ENCODE results near the gene WIPF2. TPM values are rescaled to one million over a fixed set of nuclear protein-coding genes. Genes with fewer than 3 reads are reported as not detected.

The WIPF2 gene
- total RNA-seq, 1 donor from 2014 or later: 32.2 TPM

DNA sequence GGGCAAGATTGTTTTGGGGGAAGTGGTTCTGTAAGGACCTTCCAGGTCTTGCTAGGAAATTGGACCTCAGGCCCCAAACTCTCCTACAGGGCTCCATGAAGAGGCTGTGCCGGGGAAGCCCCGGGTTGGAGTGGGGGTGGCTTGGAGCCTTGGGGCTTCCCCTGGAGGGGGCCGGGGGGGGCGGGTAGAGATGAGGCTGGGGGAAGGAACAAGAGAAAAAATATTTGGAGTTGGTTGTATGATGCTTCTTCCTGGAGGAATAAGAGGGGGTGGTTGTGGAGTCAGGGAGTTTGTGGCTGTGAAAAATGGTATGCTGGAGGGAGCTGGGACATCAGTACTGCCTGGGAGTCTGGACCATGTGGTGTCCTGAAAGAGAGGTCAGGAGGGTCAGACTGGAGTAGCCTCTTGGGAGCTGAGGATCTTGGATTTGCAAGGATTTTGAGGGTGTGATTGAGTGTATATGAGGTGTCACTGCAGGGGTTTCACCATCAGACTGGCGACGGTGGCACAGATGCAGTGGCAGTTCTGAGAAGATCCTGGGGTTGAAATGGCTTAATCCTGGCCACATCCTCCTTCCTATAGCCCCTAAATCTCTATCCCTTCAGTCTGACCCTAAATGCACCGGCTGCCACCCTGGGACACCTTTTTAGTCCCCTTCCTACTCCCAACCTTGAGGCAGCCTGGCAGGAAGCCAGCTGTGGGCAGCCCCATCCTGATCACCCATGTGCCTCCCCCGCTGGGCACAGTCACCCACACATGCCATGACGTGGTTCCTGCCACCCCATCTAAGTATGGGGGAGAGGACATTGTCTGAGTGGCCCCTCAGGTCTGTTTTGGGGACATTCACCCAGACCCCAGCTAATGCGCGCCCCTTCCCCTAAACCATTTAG is 100.8 kb downstream of the WIPF2 start:
- H3K36me3 Mint-ChIP-seq (ENCODE audit: low read depth, unreplicated experiment): no peaks in the 10 kb centered on the region
- H3K27ac Mint-ChIP-seq (ENCODE audit: unreplicated experiment): peak overlapping the region; percentile 84
- no peak for DNase-seq (ENCODE audit: low spot score)
- H3K4me1 Mint-ChIP-seq (ENCODE audit: unreplicated experiment): peaks cover 78% of the 10 kb centered on the region
- H3K9me3 Mint-ChIP-seq (ENCODE audit: unreplicated experiment): no peaks in the 10 kb centered on the region
- peaks cover 28% of the 10 kb centered on the region for H3K27me3 Mint-ChIP-seq (ENCODE audit: unreplicated experiment)
- TF ChIP-seq, protein P1, sequence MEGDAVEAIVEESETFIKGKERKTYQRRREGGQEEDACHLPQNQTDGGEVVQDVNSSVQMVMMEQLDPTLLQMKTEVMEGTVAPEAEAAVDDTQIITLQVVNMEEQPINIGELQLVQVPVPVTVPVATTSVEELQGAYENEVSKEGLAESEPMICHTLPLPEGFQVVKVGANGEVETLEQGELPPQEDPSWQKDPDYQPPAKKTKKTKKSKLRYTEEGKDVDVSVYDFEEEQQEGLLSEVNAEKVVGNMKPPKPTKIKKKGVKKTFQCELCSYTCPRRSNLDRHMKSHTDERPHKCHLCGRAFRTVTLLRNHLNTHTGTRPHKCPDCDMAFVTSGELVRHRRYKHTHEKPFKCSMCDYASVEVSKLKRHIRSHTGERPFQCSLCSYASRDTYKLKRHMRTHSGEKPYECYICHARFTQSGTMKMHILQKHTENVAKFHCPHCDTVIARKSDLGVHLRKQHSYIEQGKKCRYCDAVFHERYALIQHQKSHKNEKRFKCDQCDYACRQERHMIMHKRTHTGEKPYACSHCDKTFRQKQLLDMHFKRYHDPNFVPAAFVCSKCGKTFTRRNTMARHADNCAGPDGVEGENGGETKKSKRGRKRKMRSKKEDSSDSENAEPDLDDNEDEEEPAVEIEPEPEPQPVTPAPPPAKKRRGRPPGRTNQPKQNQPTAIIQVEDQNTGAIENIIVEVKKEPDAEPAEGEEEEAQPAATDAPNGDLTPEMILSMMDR (IDR thresholded peaks at IDR 0.05; ENCODE audit: unreplicated experiment): no peak
- peak overlapping the region; percentile 93 for H3K4me3 Mint-ChIP-seq (ENCODE audit: unreplicated experiment)

DNA sequence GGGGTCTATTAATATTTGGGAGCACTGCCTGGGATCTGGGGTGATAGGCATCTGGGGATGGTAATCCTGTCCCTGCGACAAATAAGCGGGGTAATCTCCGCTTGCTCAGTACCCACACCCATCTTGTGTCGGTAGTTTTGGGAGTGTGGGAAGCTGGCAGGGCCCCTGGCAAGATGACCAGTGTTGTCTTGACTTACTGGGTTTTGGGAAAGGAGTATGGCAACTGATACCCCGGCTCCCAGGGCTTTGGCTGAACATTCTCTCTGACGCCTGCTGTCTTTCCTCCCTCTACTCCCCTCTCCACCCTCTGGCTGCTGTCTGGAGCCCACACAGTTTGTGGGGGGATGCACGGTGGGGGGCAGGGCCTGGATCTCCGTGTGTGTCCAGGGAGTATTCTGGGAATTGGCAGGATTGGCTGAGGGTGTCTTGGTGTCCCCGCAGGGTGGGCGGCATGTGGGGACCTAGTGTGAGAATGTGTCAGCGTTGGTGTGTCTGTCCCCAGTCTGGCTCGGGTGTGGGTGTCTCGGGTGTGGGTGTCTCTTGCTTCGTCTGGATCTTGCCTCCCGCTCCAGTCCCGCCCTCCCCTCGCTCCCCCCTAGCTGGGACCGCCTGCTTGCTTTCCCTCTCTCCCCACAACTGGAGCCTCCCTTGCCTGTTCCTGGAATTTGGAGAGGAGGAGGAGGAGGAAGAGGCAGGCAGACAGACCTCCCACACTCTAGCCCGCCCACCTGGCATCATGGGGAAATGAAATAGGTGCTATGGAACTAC is 101.8 kb downstream of the WIPF2 start:
- TF ChIP-seq, protein P1 (IDR thresholded peaks at IDR 0.05; ENCODE audit: unreplicated experiment): no peak
- no peaks in the 10 kb centered on the region for H3K9me3 Mint-ChIP-seq (ENCODE audit: unreplicated experiment)
- no peaks in the 10 kb centered on the region for H3K36me3 Mint-ChIP-seq (ENCODE audit: low read depth, unreplicated experiment)
- peak overlapping the region; percentile 64 for H3K27ac Mint-ChIP-seq (ENCODE audit: unreplicated experiment)
- no peak for DNase-seq (ENCODE audit: low spot score)
- peaks cover 32% of the 10 kb centered on the region for H3K27me3 Mint-ChIP-seq (ENCODE audit: unreplicated experiment)
- peaks cover 79% of the 10 kb centered on the region for H3K4me1 Mint-ChIP-seq (ENCODE audit: unreplicated experiment)
- no peak overlapping the region for H3K4me3 Mint-ChIP-seq (ENCODE audit: unreplicated experiment)

DNA sequence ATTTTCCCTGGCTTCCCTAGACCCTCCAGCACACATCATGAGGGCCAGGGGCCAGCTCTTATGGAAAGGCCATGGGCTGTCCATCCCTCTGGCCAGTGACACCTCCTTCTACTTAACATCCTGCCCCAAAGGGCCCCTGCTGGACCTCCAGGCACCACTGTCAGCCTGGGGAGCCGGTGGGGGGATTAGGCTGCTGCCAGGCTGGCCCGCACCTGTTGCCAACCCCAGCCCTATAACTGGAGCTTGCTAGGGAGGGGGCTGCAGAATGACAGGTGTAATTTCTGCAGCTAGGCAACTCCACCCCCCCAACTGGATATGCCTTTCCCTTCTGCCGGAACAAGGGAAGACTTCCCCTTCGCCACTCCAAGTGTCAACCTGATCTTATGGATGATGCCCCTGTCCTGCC is 102.4 kb downstream of the WIPF2 start:
- Mint-ChIP-seq H3K27me3 (ENCODE audit: unreplicated experiment) (peaks cover 32% of the 10 kb centered on the region), H3K27ac (ENCODE audit: unreplicated experiment) (peak overlapping the region; percentile 99), H3K9me3 (ENCODE audit: unreplicated experiment) (no peaks in the 10 kb centered on the region), H3K4me3 (ENCODE audit: unreplicated experiment) (no peak overlapping the region), H3K4me1 (ENCODE audit: unreplicated experiment) (peaks cover 79% of the 10 kb centered on the region), H3K36me3 (ENCODE audit: low read depth, unreplicated experiment) (no peaks in the 10 kb centered on the region)
- DNase-seq (ENCODE audit: low spot score): no peak
- TF ChIP-seq, protein P1 (IDR thresholded peaks at IDR 0.05; ENCODE audit: unreplicated experiment): no peak

DNA sequence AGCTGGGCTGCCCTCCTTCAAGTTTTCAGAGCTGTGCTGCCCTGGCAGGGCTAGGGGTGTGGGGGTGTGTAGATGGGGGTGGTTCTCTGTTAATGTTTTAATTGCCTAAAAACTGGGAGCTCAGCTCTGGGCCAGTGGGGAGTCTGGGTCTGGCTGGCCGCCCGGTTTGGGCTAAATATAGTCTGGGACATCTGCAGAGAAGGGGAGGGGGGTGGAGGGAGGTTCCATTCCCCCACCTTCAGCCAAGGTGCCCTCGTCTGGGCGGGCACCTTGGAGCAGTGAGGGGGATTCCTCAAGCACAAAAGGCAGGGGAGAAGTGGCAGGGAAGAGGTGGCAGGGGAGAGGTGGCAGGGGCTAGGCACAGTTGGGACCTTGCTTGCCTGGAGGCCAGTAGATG is 102.9 kb downstream of the WIPF2 start:
- DNase-seq (ENCODE audit: low spot score): no peak
- TF ChIP-seq, protein P1 (IDR thresholded peaks at IDR 0.05; ENCODE audit: unreplicated experiment): no peak
- Mint-ChIP-seq H3K27me3 (ENCODE audit: unreplicated experiment) (peaks cover 32% of the 10 kb centered on the region), H3K4me1 (ENCODE audit: unreplicated experiment) (peaks cover 77% of the 10 kb centered on the region), H3K4me3 (ENCODE audit: unreplicated experiment) (no peak overlapping the region), H3K27ac (ENCODE audit: unreplicated experiment) (peak overlapping the region; percentile 99), H3K9me3 (ENCODE audit: unreplicated experiment) (no peaks in the 10 kb centered on the region), H3K36me3 (ENCODE audit: low read depth, unreplicated experiment) (no peaks in the 10 kb centered on the region)
